GM19395 (cell line): ENCODE data around the gene C22orf23.

Experiments
- ATAC-seq: cut with Tn5 transposase; IDR thresholded peaks from one replicate; pipeline ENCODE4 v1.9.1; 2021; ENCODE audit warnings: mild to moderate bottlenecking, moderate library complexity; ENCODE audit not compliant: unreplicated experiment

The C22orf23 gene

DNA sequence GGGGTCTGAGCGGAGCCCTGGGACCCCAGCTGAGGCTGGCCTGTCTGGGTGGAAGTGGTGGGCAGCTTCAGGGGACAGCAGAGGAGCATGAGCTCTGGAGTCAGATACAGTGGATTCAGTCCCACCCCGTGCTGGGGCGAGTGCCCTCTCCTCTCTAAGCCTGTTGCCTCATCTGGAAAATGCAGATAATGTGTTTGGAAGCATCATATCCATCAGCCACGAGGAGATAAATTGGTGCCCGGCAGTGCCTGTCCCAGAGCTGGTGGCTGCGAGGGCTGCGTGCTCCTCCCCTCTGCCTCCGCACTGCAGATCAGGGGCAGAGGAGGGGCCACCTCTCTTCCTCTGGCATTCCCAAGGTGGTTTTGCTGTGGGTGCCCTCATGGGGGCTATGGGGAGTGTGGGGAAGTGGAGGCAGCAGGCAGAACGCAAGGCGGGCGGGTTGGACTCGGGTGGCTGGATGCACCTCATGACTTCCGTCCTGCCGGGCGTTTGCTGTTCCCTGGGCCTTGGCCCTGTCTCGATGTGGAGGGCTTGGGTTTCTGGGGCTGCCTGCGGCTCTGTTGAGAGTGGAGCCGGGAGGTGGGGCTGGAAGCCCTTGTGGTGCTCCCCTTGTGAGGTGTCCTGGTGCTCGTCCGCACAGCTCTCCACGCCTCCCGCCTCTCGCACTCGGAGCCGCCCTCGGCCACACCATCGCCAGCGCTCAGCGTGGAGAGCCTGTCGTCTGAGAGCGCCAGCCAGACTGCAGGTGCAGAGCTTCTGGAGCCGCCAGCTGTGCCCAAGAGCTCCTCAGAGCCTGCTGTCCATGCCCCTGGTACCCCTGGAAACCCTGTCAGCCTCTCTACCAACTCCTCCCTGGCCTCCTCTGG lies 26.4 kb downstream of the C22orf23 start:
- ATAC-seq: no peak

DNA sequence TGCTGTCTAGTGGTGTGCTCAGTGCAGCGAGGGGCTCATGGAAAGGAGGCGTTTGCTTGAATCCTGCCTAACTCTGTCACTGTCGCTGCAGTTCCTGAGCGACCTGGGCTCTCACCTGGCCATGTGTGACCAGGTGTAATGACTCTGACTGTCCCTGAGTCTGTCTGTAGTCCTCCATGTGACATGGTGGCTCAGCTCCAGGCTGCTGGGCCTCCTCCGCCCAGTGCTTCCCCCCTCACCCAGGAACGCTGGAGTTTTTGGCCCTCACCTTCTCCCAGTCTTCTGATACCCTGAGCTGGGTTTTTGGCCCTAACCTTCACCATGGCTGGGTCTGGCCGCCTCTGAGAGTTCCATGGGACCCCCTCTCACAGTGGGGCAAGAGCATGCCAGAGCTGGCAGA lies 27.0 kb downstream of the C22orf23 start:
- no peak for ATAC-seq

GRCh38 chr22:37925767-37926166 lies 27.6 kb downstream of the C22orf23 start:
- no peak for ATAC-seq

DNA sequence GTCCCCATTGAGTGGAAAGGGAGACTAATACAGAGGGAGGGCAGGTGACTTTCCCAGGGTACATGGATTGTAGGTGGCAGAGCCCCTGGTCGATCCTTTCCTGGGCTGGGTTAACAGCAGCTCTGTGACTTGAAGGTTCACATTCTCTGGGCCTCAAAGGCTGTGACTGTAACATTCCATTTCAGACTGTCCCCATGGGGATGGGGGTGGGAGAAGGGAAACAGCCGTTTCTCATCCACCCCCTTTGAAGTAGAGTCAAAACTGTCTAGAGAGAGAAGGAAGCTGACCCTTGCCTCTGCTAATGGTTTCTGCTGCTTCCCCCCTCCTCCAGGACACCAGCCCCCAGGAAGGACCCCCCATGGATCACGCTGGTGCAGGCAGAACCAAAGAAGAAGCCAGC lies 28.1 kb downstream of the C22orf23 start:
- no peak for ATAC-seq

- ATAC-seq: no peak
Observed at GRCh38 chr22:37924386-37925065, 28.9 kb downstream of the C22orf23 start.

GRCh38 chr22:37923927-37924326 lies 29.5 kb downstream of the C22orf23 start:
- no peak for ATAC-seq

- ATAC-seq: no peak
Observed at GRCh38 chr22:37922191-37922590, 31.2 kb downstream of the C22orf23 start.

DNA sequence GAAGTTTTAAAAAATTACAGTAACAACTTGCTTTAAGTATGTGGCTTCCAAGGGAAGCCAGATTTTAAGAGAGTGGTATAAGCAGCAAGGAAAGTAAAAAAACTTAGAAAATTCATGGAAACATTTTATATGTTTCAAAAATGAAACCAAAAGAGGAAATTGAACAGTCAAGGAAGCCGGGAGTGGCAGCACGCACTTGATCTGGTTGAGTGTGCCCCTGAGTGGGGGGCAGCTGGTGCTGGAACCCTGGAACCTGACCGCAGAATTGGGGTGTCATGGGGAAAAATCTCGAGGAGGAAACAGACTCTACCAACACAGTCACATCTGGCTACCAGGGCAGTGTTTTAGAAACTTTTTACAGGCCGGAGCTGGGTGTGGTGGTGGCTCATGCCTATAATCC lies 33.3 kb downstream of the C22orf23 start:
- no peak for ATAC-seq

DNA sequence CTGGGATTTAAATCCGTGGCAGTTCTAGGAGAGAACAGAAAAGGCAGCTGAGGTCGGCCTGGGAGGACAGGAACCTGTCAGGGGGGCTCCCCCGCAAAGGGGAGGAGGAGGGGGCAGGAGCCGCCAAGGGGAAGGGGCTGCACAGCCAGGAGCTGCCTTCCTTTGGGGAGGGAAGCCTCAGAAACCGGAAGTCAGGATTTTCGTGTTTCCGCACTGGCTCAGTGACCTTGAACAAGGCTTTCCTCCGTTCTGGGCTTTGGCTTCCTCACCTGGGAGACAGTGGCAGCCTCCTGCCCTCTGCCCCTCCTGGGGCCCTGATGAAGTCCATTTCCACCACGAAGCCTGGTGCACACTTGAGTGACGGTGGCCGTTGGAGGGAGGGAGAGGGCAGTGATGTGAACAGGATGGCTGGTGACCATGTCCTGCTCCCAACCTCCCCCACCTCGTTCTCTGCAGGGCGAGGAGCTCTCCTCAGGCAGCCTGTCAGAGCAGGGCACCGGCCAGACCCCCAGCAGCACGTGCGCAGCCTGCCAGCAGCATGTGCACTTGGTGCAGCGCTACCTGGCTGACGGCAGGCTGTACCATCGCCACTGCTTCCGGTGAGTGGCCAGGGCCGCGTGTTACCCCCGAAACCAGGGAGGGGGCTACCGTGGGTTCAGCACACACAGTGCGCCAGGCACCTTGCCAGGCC lies 34.7 kb downstream of the C22orf23 start:
- ATAC-seq: no peak

GRCh38 chr22:37917874-37918548 lies 35.4 kb downstream of the C22orf23 start:
- ATAC-seq: no peak

DNA sequence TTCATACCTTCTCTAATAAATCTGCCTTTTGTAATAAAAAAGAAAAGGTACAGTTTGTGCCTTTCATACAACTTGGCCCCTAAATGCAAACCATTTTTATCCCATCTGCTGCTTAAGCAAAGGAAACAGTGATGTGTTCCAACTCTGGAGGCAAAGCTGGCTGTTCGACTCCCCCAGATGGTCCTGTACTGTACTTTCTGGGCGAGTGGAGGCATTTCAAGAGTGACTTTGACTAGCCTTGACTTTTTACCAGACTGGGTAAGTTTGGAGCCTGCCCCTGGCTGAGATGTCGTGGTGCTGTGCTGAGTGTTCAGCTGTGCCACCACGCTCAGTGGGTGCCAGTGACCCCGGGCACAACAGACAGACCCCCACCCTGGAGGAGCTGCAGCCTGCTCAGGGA lies 37.1 kb downstream of the C22orf23 start:
- ATAC-seq: no peak

DNA sequence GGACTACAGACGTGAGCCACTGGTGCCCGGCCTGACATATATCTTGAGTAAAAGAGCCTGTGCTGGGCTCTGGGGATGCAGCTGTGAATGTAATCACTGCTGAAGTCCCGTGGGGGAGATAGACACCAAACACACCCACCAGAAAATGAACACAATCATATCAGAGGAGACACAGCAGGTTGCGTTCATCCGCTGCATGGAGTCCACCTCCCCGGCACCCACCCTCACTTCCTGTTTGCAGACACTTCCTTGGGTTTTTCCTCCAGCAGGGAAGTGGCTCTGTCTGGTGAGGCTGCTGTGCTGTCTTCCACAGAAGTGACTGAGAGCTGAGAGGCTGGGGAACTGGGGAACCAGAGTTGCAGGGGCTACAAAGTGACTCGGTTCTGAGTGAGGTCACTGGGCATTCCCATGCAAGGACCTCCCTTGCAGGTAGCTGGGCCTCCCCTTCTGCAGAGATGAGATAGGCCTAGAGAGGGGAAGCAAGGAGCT lies 40.1 kb downstream of the C22orf23 start:
- ATAC-seq: no peak

DNA sequence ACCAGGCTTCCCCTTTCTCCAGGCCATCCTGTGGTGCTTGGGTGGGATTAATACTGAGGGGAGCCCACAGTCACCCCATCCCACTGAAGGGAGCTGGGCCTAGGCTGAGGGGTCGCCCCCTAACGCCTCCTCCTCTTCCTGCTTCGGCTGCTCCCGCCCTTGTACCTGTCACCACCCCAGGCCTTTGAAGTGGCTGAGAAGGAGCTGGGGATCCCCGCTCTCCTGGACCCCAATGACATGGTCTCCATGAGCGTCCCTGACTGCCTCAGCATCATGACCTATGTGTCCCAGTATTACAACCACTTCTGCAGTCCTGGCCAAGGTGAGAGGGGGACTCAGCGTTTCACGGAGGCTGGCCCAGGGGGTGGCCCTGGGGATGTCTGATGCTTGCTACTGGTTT lies 41.2 kb downstream of the C22orf23 start:
- ATAC-seq: no peak

GRCh38 chr22:37911697-37912096 lies 41.7 kb downstream of the C22orf23 start:
- no peak for ATAC-seq

DNA sequence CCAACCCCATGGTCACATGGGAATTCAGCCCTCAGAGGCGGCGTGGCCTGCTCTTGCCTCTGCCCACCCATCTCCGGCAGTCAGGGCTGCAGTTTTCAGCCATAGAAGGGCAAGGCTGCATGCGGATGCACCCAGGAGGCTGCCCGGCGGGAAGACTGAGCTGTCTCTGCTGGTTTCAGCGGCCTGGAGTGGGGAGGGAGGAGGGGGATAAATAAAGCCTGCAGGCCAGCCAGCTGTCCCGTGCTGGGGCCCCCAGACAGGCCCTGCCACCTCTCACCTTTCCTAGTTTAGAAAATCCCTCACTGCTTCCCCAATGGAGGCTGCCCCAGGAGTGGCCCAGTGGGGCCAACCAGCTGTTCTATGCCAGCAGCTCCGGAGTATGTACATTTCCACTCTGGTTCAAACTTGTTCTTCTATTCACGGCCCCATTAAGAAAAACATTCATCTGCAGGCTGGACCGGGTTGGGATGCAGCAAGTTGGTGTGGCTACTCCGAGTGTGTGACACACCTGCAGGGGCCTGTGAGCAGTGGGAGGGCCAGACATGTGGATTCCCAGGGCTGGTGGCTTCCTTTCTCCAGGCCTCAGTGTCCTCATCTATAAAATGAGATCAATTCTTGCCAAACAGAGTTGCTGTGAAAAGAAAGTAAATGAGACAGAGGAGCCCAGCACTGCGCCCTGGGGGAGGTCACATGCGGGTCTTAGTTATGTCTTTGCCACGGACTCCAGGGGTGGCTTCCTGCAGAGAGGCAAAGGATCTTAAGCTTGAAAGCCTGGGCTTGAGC lies 42.3 kb downstream of the C22orf23 start:
- no peak for ATAC-seq

- ATAC-seq: no peak
Observed at GRCh38 chr22:37909766-37910165, 43.6 kb downstream of the C22orf23 start.

- ATAC-seq: no peak
Observed at GRCh38 chr22:37907036-37907954, 46.1 kb downstream of the C22orf23 start.

DNA sequence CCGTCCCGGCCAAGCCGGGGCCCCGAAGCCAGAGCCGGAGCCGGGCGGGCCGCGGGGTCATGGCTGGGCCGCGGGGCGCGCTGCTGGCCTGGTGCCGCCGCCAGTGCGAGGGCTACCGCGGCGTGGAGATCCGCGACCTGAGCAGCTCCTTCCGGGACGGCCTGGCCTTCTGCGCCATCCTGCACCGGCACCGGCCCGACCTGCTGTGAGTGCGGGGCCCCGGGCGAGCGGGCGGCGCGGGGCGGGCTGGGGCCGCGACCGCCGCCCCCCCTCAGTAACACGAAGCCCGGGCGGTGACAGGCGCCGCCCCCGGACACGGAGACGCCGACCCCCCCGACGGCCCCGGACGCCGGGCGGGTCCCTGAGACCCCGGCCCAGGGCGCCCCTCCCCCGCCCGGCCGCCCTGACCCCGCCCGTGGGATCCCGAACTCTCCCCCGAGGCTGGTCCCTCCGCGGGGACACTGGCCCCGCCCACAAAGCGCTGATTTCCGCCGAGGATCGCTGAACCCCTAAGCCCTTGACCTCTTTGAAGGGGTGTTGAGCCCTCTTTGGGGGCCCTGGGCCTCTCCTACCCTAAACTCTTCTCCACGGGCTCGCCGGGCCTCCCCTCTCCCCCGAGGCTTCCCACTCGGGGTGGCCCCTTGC lies 46.9 kb downstream of the C22orf23 start:
- peak; percentile 50 for ATAC-seq
